H1 (cell line): ENCODE data around the gene RRP9. TPM values are rescaled to one million over a fixed set of nuclear protein-coding genes. Genes with fewer than 3 reads are reported as not detected.

Experiments used
- RNF2 ChIP-seq: fragments of 200-900, 300-1000 bp; sonication (generic); IDR thresholded peaks from 2 replicates; pipeline ENCODE4 v1.7.1; 2016; ENCODE audit warnings: borderline replicate concordance, low read depth, mild to moderate bottlenecking, antibody characterized with exemption, low read length; ENCODE audit not compliant: poor library complexity, severe bottlenecking; ENCODE audit errors: missing control alignments
- SAP30 ChIP-seq: fragments of 300-600 bp; sonication (generic); IDR thresholded peaks from 2 replicates; pipeline ENCODE4 v1.7.1; 2012; ENCODE audit warnings: low read length, moderate library complexity, mild to moderate bottlenecking, inconsistent platforms; ENCODE audit not compliant: insufficient read depth, insufficient replicate concordance
- polyA plus RNA-seq, 7 experiments: library from polyadenylated mRNA; depleted of rRNA in 3 of 7; stranded (reverse) in 5 of 7; unstranded in 2 of 7; fragments of >200 nt in 5 of 7; fragments of 200-250 nt in 2 of 7; gene quantifications; 1 replicate in 5 of 7; 2 replicates in 1 of 7; 4 replicates in 1 of 7; pipeline versions ENCODE4 v1.2.1 to v1.2.3, GENCODE V29; 2011 to 2013; ENCODE audit warnings: missing spikeins in 2 of 7, mixed read lengths in 2 of 7
- total RNA-seq: library from RNA; stranded (reverse); fragmentation: NEBNext Ultra II Directional; extraction: Animal tissue kit (Norgen Biotek cat#: 25700); gene quantifications from 2 replicates; pipeline ENCODE4 v1.2.1, GENCODE V29; 2021

Gene RRP9
- total and polyA plus RNA-seq, 2 of the 8 experiments (the other 6 are each of a cell fraction or from before 2014, with no cell fraction given): 55.6 to 68.9 TPM

GRCh38 chr3:51955893-51956770, 14.4 kb upstream of the RRP9 start (continued):
- peak; percentile 45 for TF ChIP-seq RNF2
- no peak for TF ChIP-seq SAP30
